HepG2 (cell line): ENCODE measurements around the gene COL4A2. TPM values are rescaled to one million over a fixed set of nuclear protein-coding genes. Genes with fewer than 3 reads are reported as not detected.

Experiments used
- ATAC-seq: fragments of 200-7000 bp; cut with Tn5 transposase; 3 replicates; pipeline ENCODE4 v1.9.1; 2020; ENCODE audit warnings: mild to moderate bottlenecking, moderate library complexity
- BruUV-seq: library from RNA; stranded (reverse); fragments of 400-500 nt; replicated peaks from 2 replicates; lab custom pipeline; 2021; lab: Mats Ljungman, UMichigan
- CTCF ChIA-PET: fragments of 300-600 bp; formaldehyde crosslinking; extraction: SDS; loops from one replicate; lab custom pipeline; 2021; ENCODE audit warnings: low total read pairs, inconsistent platforms, low intra/inter-chr PET ratio; lab: Yijun Ruan, JAX
- POLR2A ChIA-PET: fragments of 350-600 bp; sonication (Branson Sonifier 250); formaldehyde crosslinking; loops from one replicate; lab custom pipeline; 2020; ENCODE audit warnings: antibody characterized with exemption, inconsistent platforms; lab: Yijun Ruan, JAX
- DNase-seq: peaks from one replicate; pipeline ENCODE4 v3.0.0-alpha.2; 2015; ENCODE audit warnings: low spot score
- FAIRE-seq: peaks from 3 replicates; lab custom pipeline; 2011; peaks lifted over from hg19 to GRCh38; lab: Jason Lieb, UNC
- H2AFZ ChIP-seq: one replicate; pipeline ENCODE4 v1.6.1; 2011; ENCODE audit warnings: low read length, inconsistent platforms
- H3K27ac ChIP-seq: fragments of 300-600 bp; 3 replicates; pipeline ENCODE4 v1.8.0; 2011; ENCODE audit warnings: mixed run types, mild to moderate bottlenecking, mixed read lengths, low read length, inconsistent platforms; ENCODE audit not compliant: insufficient read depth; ENCODE audit errors: extremely low read length
- H3K27me3 ChIP-seq, 2 experiments: fragments of 200-600 bp in 1 of 2; 2 replicates in 1 of 2; 3 replicates in 1 of 2; pipeline versions ENCODE4 v1.6.0 to v1.8.0; 2011; ENCODE audit warnings: low read length in 2 of 2, mild to moderate bottlenecking in 2 of 2, moderate library complexity in 2 of 2, inconsistent platforms in 1 of 2; ENCODE audit not compliant: insufficient read depth in 2 of 2, control insufficient read depth in 1 of 2
- H3K36me3 ChIP-seq, 2 experiments: fragments of 200-600 bp in 1 of 2; replicated peaks in 1 of 2; 2 replicates in 1 of 2; 3 replicates in 1 of 2; pipeline versions ENCODE4 v1.5.1 to v1.8.0; 2011; ENCODE audit warnings: low read length in 2 of 2, inconsistent platforms in 1 of 2; ENCODE audit not compliant: insufficient read depth in 2 of 2, control insufficient read depth in 1 of 2
- H3K4me1 ChIP-seq: 2 replicates; pipeline ENCODE4 v1.5.1; 2012; ENCODE audit warnings: low read length, inconsistent platforms; ENCODE audit not compliant: insufficient read depth
- H3K4me2 ChIP-seq: 2 replicates; pipeline ENCODE4 v1.6.0; 2011; ENCODE audit warnings: low read depth, low read length, inconsistent platforms
- H3K4me3 ChIP-seq, 3 experiments: fragments of 200-600 bp in 1 of 3; sonication (generic), shearing (Covaris generic) in 1 of 3; replicated peaks in 1 of 3; 2 replicates each; pipeline ENCODE4 v1.5.1; 2011 to 2016; ENCODE audit warnings: low read length in 3 of 3, inconsistent platforms in 2 of 3, low read depth in 2 of 3, mild to moderate bottlenecking in 2 of 3, control low read depth in 1 of 3, mixed read lengths in 1 of 3; ENCODE audit not compliant: insufficient read depth in 1 of 3
- H3K79me2 ChIP-seq: one replicate; pipeline ENCODE4 v1.6.1; 2011; ENCODE audit warnings: low read length, inconsistent platforms; ENCODE audit not compliant: insufficient read depth
- H3K9ac ChIP-seq: 2 replicates; pipeline ENCODE4 v1.6.0; 2011; ENCODE audit warnings: mild to moderate bottlenecking, low read depth, low read length, inconsistent platforms; ENCODE audit not compliant: insufficient read depth
- H3K9me3 ChIP-seq: 2 replicates; pipeline ENCODE4 v1.5.1; 2012; ENCODE audit warnings: mild to moderate bottlenecking, low read length
- H4K20me1 ChIP-seq: 2 replicates; pipeline ENCODE4 v1.6.0; 2011; ENCODE audit warnings: inconsistent platforms, mild to moderate bottlenecking, low read length, moderate library complexity; ENCODE audit not compliant: insufficient read depth
- ATF5 ChIP-seq: sonication (generic); formaldehyde crosslinking; IDR thresholded peaks from 2 replicates; pipeline ENCODE4 v1.4.0; 2020; ENCODE audit warnings: mild to moderate bottlenecking, low read depth, missing genetic modification reagents
- DBP ChIP-seq: sonication (generic); formaldehyde crosslinking; IDR thresholded peaks from 2 replicates; pipeline ENCODE4 v1.4.0; 2020; ENCODE audit warnings: missing genetic modification reagents; ENCODE audit errors: not compliant biosample characterization
- HNRNPH1 ChIP-seq: fragments of 200-400 bp; formaldehyde crosslinking; optimal IDR thresholded peaks from 2 replicates; pipeline ENCODE3; 2017; ENCODE audit warnings: mild to moderate bottlenecking, low read depth, low read length
- MIER2 ChIP-seq: IDR thresholded peaks from 2 replicates; pipeline ENCODE4 v1.6.1; 2016; ENCODE audit warnings: missing biosample characterization, missing genetic modification reagents
- SRSF4 ChIP-seq: fragments of 200-400 bp; formaldehyde crosslinking; IDR thresholded peaks from one replicate; pipeline ENCODE4 v1.6.1; 2018; ENCODE audit warnings: mild to moderate bottlenecking, low read depth, low read length, moderate library complexity; ENCODE audit not compliant: poor library complexity, severe bottlenecking
- TSC22D2 ChIP-seq: sonication (generic); formaldehyde crosslinking; IDR thresholded peaks from 2 replicates; pipeline ENCODE4 v1.5.1; 2020; ENCODE audit warnings: missing genetic modification reagents, mild to moderate bottlenecking, borderline replicate concordance
- ZNF10 ChIP-seq: sonication (generic); formaldehyde crosslinking; IDR thresholded peaks from 2 replicates; pipeline ENCODE4 v1.4.0; 2020; ENCODE audit warnings: mild to moderate bottlenecking, low read depth, missing genetic modification reagents, borderline replicate concordance
- ZNF225 ChIP-seq: sonication (generic); formaldehyde crosslinking; IDR thresholded peaks from 2 replicates; pipeline ENCODE4 v1.4.0; 2020; ENCODE audit warnings: mild to moderate bottlenecking, missing genetic modification reagents
- ZNF572 ChIP-seq: sonication (generic); formaldehyde crosslinking; IDR thresholded peaks from 2 replicates; pipeline ENCODE4 v1.5.1; 2020; ENCODE audit warnings: mild to moderate bottlenecking, missing genetic modification reagents
- WGBS: methylation state at CpG from one replicate; pipeline ENCODE4 v1.1.6; 2017; ENCODE audit warnings: low lambda C conversion rate; 5-methylcytosine and 5-hydroxymethylcytosine counted together
- in situ Hi-C: cut with HindIII; loops from 2 replicates; pipeline ENCODE4 v1.10.0; 2017; ENCODE audit warnings: low pct_unique_long_range_greater_than_20kb; ENCODE audit not compliant: extremely low pct_ligation_motif_present
- intact Hi-C: fragments of 100-400 bp; cut with micrococcal nuclease; formaldehyde crosslinking; loops from one replicate; pipeline ENCODE4 v1.10.0; 2022; ENCODE audit not compliant: unreplicated experiment
- polyA plus RNA-seq, 8 experiments: library from polyadenylated mRNA; depleted of rRNA in 3 of 8; stranded (reverse) in 7 of 8; unstranded in 1 of 8; fragments of >200 nt; fragmentation: Illumina TruSeq in 4 of 8; extraction: Trizol in 4 of 8; gene quantifications; 2 replicates each; pipeline versions ENCODE4 v1.2.1 to v1.2.3, GENCODE V29; 2011 to 2016; ENCODE audit warnings: low read depth in 4 of 8, missing spikeins in 1 of 8, mixed read lengths in 1 of 8; ENCODE audit not compliant: insufficient read depth in 1 of 8
- total RNA-seq, 5 experiments: library from RNA; depleted of rRNA; stranded (reverse); fragments of >200 nt; fragmentation: Illumina TruSeq; extraction: Trizol; gene quantifications; 2 replicates each; pipeline ENCODE4 v1.2.3, GENCODE V29; 2016; ENCODE audit warnings: low read depth in 1 of 5
- TF ChIP-seq, protein P1 (sequence below): sonication (generic); formaldehyde crosslinking; conservative IDR thresholded peaks from 2 replicates; pipeline ENCODE4 v1.8.1; 2023; ENCODE audit warnings: missing genetic modification reagents

COL4A2 gene
- total and polyA plus RNA-seq, 2 of the 13 experiments (the other 11 are each of a cell fraction or from before 2014, with no cell fraction given): 0.22 to 1.9 TPM

- Histone ChIP-seq H3K79me2 (no peaks in the 10 kb centered on the region), H3K9me3 (no peaks in the 10 kb centered on the region), H4K20me1 (no peaks in the 10 kb centered on the region), H3K4me3 (no peak overlapping the region), H2AFZ (no peak overlapping the region), H3K9ac (no peak overlapping the region), H3K27ac (no peak overlapping the region), H3K4me2 (no peak overlapping the region), H3K4me1 (no peaks in the 10 kb centered on the region), H3K36me3 (no peaks in the 10 kb centered on the region), H3K27me3 (peaks cover 3 to 59% of the 10 kb centered on the region in 2 experiments; a peak in 4 of 5 replicates)
- ChIA-PET CTCF (no interaction called here), POLR2A (no interaction called here)
- FAIRE-seq (no peak), ATAC-seq (no peak), DNase-seq (no peak)
- BruUV-seq: no TSS peak
- in situ Hi-C loops (no loop called here), intact Hi-C loops (loop anchor here (5.0 kb wide), 1 partner anchor 599 kb away; no protein-coding TSS in a partner anchor)
- TF ChIP-seq ATF5 (CRISPR knock-in tag): no peak
- no peak for TF ChIP-seq ZNF572 (CRISPR knock-in tag)
- TF ChIP-seq TSC22D2 (CRISPR knock-in tag): no peak
- TF ChIP-seq SRSF4: no peak
- TF ChIP-seq DBP (CRISPR knock-in tag): no peak
- TF ChIP-seq, protein P1, sequence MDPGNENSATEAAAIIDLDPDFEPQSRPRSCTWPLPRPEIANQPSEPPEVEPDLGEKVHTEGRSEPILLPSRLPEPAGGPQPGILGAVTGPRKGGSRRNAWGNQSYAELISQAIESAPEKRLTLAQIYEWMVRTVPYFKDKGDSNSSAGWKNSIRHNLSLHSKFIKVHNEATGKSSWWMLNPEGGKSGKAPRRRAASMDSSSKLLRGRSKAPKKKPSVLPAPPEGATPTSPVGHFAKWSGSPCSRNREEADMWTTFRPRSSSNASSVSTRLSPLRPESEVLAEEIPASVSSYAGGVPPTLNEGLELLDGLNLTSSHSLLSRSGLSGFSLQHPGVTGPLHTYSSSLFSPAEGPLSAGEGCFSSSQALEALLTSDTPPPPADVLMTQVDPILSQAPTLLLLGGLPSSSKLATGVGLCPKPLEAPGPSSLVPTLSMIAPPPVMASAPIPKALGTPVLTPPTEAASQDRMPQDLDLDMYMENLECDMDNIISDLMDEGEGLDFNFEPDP (CRISPR knock-in tag): no peak
- no peak for TF ChIP-seq ZNF10 (CRISPR knock-in tag)
- no peak for TF ChIP-seq MIER2
- no peak for TF ChIP-seq ZNF225 (CRISPR knock-in tag)
- TF ChIP-seq HNRNPH1: no peak
- WGBS: 14% methylated on average over 7 of the region's 9 CpGs
These were observed 66.5 kb downstream of the COL4A2 start for GRCh38 chr13:110373617-110374016.
